Measurements from ENCODE around the gene PGLYRP4.

Gene PGLYRP4

DNA sequence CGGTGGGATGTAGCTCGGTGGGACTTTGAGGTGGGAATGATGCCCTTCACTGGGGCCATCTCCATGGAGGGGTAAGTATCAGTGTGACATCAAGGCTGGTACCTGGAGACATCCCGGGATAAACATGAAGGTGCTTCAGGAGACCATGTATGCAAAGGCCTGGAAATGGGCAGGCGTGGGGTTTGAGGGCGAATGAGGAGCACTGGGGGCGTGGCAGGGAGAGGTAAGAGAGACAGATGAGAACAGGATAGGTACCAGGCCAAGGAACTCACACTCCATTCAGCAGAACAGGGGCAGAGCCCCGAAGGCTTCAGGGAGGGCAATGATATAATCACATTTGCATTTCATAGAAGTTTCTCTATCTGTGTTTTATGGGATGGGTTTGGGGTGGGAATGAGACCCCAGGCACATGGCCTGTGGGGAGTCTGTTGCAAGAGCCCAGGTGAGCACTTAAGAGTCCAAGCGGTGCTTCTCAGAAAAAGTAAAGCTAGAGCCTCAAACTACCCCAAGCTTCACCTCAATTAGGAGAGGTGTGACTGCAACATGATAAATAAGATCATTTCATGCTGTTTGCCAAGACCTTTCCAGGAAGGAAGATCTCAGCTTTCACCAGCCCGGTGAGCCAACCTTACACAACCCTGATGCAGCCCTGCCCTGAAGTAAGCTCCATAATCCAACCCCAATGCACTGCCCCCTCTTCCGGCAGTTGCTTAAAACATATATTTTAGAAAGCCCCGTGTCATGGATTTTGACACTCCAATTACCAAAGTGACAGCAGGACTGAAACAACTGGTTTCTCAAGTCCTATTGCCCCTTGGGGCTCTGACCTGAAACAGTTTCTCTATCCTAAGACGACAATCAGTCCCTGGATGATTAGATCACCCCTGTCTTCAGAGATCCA, 16.4 kb upstream of the PGLYRP4 start:
- H3K4me1 ChIP-seq (ENCODE audit: low read length), result no peaks in the 10 kb centered on the region
- TF ChIP-seq EZH2phosphoT487 (IDR thresholded peaks at IDR 0.05; ENCODE audit: low read length), result no peak
- no peak for TF ChIP-seq EZH2 (optimal IDR thresholded peaks at IDR 0.05; ENCODE audit: low read depth, low read length)
- TF ChIP-seq, protein P1, sequence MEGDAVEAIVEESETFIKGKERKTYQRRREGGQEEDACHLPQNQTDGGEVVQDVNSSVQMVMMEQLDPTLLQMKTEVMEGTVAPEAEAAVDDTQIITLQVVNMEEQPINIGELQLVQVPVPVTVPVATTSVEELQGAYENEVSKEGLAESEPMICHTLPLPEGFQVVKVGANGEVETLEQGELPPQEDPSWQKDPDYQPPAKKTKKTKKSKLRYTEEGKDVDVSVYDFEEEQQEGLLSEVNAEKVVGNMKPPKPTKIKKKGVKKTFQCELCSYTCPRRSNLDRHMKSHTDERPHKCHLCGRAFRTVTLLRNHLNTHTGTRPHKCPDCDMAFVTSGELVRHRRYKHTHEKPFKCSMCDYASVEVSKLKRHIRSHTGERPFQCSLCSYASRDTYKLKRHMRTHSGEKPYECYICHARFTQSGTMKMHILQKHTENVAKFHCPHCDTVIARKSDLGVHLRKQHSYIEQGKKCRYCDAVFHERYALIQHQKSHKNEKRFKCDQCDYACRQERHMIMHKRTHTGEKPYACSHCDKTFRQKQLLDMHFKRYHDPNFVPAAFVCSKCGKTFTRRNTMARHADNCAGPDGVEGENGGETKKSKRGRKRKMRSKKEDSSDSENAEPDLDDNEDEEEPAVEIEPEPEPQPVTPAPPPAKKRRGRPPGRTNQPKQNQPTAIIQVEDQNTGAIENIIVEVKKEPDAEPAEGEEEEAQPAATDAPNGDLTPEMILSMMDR (IDR thresholded peaks at IDR 0.05; ENCODE audit: low read length), result no peak
- no peak overlapping the region for H3K9ac ChIP-seq (ENCODE audit: low read length)
- H3K79me2 ChIP-seq (ENCODE audit: low read length), result no peaks in the 10 kb centered on the region
- no peak overlapping the region for H3K27ac ChIP-seq (ENCODE audit: low read length)
- H3F3A ChIP-seq (ENCODE audit: insufficient read depth, low read length), result no peaks in the 10 kb centered on the region
- no peaks in the 10 kb centered on the region for H3K9me3 ChIP-seq (replicated peaks; ENCODE audit: insufficient read depth, low read length)
- H3K4me2 ChIP-seq (ENCODE audit: low read depth, low read length), result no peak overlapping the region
- no peaks in the 10 kb centered on the region for H3K9me2 ChIP-seq (replicated peaks; ENCODE audit: insufficient read depth, low read length)
- H3K4me3 ChIP-seq (ENCODE audit: low read length), result no peak overlapping the region
- H2AFZ ChIP-seq (ENCODE audit: low read length), result no peak overlapping the region
- H3K36me3 ChIP-seq (replicated peaks; ENCODE audit: insufficient read depth, low read length), result no peaks in the 10 kb centered on the region
- no peaks in the 10 kb centered on the region for H4K20me1 ChIP-seq (ENCODE audit: insufficient read depth, low read length)
- H3K27me3 ChIP-seq (replicated peaks; ENCODE audit: insufficient read depth, low read length), result no peaks in the 10 kb centered on the region
- no peak for DNase-seq

DNA sequence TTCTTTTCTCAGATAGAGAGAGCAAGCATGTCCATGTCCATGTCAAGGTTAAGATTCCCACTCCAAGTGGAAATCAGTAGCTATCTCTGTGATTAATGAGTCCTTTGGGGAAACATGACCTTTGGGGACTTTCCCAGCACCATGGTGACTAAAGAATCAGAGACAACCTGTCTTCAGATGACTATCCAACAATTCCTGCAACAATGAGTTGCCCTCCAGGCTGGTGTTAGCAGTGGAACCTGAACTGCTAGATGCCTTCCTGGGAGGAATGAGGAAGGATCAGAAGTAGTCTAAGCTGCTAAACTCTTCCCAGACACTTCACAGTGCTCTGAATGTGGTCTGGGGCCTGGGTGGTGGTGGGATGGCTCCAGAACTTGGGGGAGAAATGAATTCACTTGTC, 15.5 kb upstream of the PGLYRP4 start:
- TF ChIP-seq EZH2 (optimal IDR thresholded peaks at IDR 0.05; ENCODE audit: low read depth, low read length) (no peak), EZH2phosphoT487 (IDR thresholded peaks at IDR 0.05; ENCODE audit: low read length) (no peak)
- TF ChIP-seq, protein P1 (IDR thresholded peaks at IDR 0.05; ENCODE audit: low read length), result no peak
- H3K27ac ChIP-seq (ENCODE audit: low read length), result no peak overlapping the region
- no peak overlapping the region for H3K9ac ChIP-seq (ENCODE audit: low read length)
- H3K4me2 ChIP-seq (ENCODE audit: low read depth, low read length), result no peak overlapping the region
- no peaks in the 10 kb centered on the region for H3K9me3 ChIP-seq (replicated peaks; ENCODE audit: insufficient read depth, low read length)
- no peaks in the 10 kb centered on the region for H3K9me2 ChIP-seq (replicated peaks; ENCODE audit: insufficient read depth, low read length)
- no peaks in the 10 kb centered on the region for H4K20me1 ChIP-seq (ENCODE audit: insufficient read depth, low read length)
- no peak overlapping the region for H2AFZ ChIP-seq (ENCODE audit: low read length)
- no peaks in the 10 kb centered on the region for H3K79me2 ChIP-seq (ENCODE audit: low read length)
- no peaks in the 10 kb centered on the region for H3K4me1 ChIP-seq (ENCODE audit: low read length)
- no peaks in the 10 kb centered on the region for H3K36me3 ChIP-seq (replicated peaks; ENCODE audit: insufficient read depth, low read length)
- H3K4me3 ChIP-seq (ENCODE audit: low read length), result no peak overlapping the region
- no peaks in the 10 kb centered on the region for H3F3A ChIP-seq (ENCODE audit: insufficient read depth, low read length)
- DNase-seq, result no peak
- H3K27me3 ChIP-seq (replicated peaks; ENCODE audit: insufficient read depth, low read length), result no peaks in the 10 kb centered on the region

DNA sequence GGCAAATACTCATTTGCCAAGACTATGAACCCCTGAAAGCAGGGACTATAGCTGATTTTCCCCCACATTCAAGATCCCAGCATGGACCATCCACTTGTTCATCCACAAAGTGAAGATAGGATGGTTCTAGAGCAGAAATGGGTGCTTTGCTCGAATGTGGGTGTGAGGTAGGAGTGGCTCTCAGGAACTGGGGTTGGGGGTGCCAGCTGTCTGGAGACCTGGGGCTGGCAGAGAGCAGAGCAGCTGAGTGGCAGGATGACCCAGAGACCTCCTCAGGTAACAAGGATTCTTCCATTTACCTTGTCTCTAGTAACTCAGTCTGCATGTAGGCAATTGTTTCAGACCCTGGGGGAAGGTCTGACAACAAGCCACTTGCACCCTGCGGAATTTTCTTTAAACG, 15.0 kb upstream of the PGLYRP4 start:
- TF ChIP-seq, protein P1 (IDR thresholded peaks at IDR 0.05; ENCODE audit: low read length), result no peak
- TF ChIP-seq EZH2 (optimal IDR thresholded peaks at IDR 0.05; ENCODE audit: low read depth, low read length) (no peak), EZH2phosphoT487 (IDR thresholded peaks at IDR 0.05; ENCODE audit: low read length) (no peak)
- no peaks in the 10 kb centered on the region for H3K79me2 ChIP-seq (ENCODE audit: low read length)
- H3F3A ChIP-seq (ENCODE audit: insufficient read depth, low read length), result no peaks in the 10 kb centered on the region
- no peaks in the 10 kb centered on the region for H3K9me3 ChIP-seq (replicated peaks; ENCODE audit: insufficient read depth, low read length)
- no peaks in the 10 kb centered on the region for H3K27me3 ChIP-seq (replicated peaks; ENCODE audit: insufficient read depth, low read length)
- no peaks in the 10 kb centered on the region for H4K20me1 ChIP-seq (ENCODE audit: insufficient read depth, low read length)
- no peak overlapping the region for H3K4me3 ChIP-seq (ENCODE audit: low read length)
- no peak for DNase-seq
- no peak overlapping the region for H3K4me2 ChIP-seq (ENCODE audit: low read depth, low read length)
- H3K9ac ChIP-seq (ENCODE audit: low read length), result no peak overlapping the region
- H3K9me2 ChIP-seq (replicated peaks; ENCODE audit: insufficient read depth, low read length), result no peaks in the 10 kb centered on the region
- no peak overlapping the region for H3K27ac ChIP-seq (ENCODE audit: low read length)
- H2AFZ ChIP-seq (ENCODE audit: low read length), result no peak overlapping the region
- H3K36me3 ChIP-seq (replicated peaks; ENCODE audit: insufficient read depth, low read length), result no peaks in the 10 kb centered on the region
- no peaks in the 10 kb centered on the region for H3K4me1 ChIP-seq (ENCODE audit: low read length)
